ENCODE measurements around the gene STEAP4. TPM values are rescaled to one million over a fixed set of nuclear protein-coding genes. Genes with fewer than 3 reads are reported as not detected.

The STEAP4 gene
- total RNA-seq, 1 experiment from 2014 or later: not detected

DNA sequence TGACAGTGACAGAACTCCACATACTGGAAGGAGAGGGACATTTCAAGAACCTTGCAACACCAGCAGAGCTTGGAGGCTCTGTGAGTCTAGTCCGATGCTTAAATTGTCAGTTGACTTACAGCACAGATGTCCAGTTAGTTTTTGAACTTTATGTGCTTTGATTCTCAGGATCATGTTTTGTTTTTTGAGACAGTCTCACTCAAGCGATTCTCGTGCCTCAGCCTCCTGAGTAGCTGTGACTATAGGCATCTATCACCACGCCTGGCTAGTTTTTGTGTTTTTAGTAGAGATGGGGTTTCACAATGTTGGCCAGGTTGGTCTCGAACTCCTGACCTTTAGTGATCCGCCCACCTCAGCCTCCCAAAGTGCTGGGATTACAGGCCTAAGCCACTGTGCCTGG lies 31.8 kb upstream of the STEAP4 start:
- Histone ChIP-seq H2BK20ac (ENCODE audit: low read depth, low read length, poor library complexity, severe bottlenecking) (no peak overlapping the region), H2BK15ac (ENCODE audit: low read depth, low read length) (no peak overlapping the region), H4K91ac (ENCODE audit: insufficient read length, low read depth, low read length) (no peak overlapping the region), H3K27ac (ENCODE audit: insufficient read length, low read depth, low read length) (no peak overlapping the region), H3K4me2 (ENCODE audit: insufficient read depth, insufficient read length, low read length) (no peak overlapping the region), H4K20me1 (ENCODE audit: control insufficient read depth, insufficient read depth, insufficient read length) (no peaks in the 10 kb centered on the region), H3K14ac (ENCODE audit: insufficient read depth, low read length) (no peak overlapping the region), H3K4ac (ENCODE audit: low read depth, low read length) (no peak overlapping the region), H3K56ac (ENCODE audit: insufficient read length, low read depth, low read length) (no peak overlapping the region), H3K4me1 (ENCODE audit: insufficient read depth, low read length) (no peaks in the 10 kb centered on the region), H2BK12ac (ENCODE audit: insufficient read length, low read depth, low read length) (no peak overlapping the region), H2BK5ac (ENCODE audit: insufficient read length, low read length) (no peak overlapping the region), H3K18ac (ENCODE audit: insufficient read length, low read depth, low read length) (no peak overlapping the region), H3K23ac (ENCODE audit: insufficient read length, low read depth, low read length) (no peak overlapping the region), H3K79me1 (ENCODE audit: insufficient read depth, low read depth, low read length, poor library complexity, severe bottlenecking) (no peaks in the 10 kb centered on the region), H4K8ac (replicated peaks; ENCODE audit: insufficient read length, low read depth, low read length) (no peak overlapping the region), H2AK5ac (ENCODE audit: insufficient read length, low read length) (no peak overlapping the region), H3K27me3 (ENCODE audit: insufficient read depth, low read length) (no peaks in the 10 kb centered on the region), H2BK120ac (ENCODE audit: low read depth, low read length, poor library complexity, severe bottlenecking) (no peak overlapping the region), H2AFZ (ENCODE audit: low read length) (no peak overlapping the region), H3T11ph (ENCODE audit: low read length) (no peak overlapping the region), H3K9me3 (ENCODE audit: control insufficient read depth, low read depth, low read length) (no peaks in the 10 kb centered on the region), H3K23me2 (ENCODE audit: insufficient read length, low read depth, low read length, poor library complexity, severe bottlenecking) (no peaks in the 10 kb centered on the region), H3K79me2 (ENCODE audit: insufficient read depth, low read length) (no peaks in the 10 kb centered on the region), H4K5ac (ENCODE audit: insufficient read length, low read depth, low read length) (no peak overlapping the region), H3K9ac (ENCODE audit: extremely low read depth, insufficient read length, low read length) (no peak overlapping the region)
- Mint-ChIP-seq H3K27me3 (ENCODE audit: low read depth) (no peaks in the 10 kb centered on the region; the same call in 1 of the 2 replicates), H3K27ac (no peak overlapping the region), H3K4me3 (no peak overlapping the region), H3K9me3 (no peaks in the 10 kb centered on the region), H3K36me3 (ENCODE audit: insufficient read depth in 1 of 3, low read depth in 3 of 3) (no peaks in the 10 kb centered on the region), H3K4me1 (no peaks in the 10 kb centered on the region)
- no peak for DNase-seq
- no CpG with 5 or more reads among the region's 6 CpGs for WGBS (ENCODE audit: extremely low coverage, insufficient read length, low lambda C conversion rate)
- TF ChIP-seq, protein P1, sequence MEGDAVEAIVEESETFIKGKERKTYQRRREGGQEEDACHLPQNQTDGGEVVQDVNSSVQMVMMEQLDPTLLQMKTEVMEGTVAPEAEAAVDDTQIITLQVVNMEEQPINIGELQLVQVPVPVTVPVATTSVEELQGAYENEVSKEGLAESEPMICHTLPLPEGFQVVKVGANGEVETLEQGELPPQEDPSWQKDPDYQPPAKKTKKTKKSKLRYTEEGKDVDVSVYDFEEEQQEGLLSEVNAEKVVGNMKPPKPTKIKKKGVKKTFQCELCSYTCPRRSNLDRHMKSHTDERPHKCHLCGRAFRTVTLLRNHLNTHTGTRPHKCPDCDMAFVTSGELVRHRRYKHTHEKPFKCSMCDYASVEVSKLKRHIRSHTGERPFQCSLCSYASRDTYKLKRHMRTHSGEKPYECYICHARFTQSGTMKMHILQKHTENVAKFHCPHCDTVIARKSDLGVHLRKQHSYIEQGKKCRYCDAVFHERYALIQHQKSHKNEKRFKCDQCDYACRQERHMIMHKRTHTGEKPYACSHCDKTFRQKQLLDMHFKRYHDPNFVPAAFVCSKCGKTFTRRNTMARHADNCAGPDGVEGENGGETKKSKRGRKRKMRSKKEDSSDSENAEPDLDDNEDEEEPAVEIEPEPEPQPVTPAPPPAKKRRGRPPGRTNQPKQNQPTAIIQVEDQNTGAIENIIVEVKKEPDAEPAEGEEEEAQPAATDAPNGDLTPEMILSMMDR (conservative IDR thresholded peaks at IDR 0.05): no peak
